Measurements from ENCODE around the gene BRCA1. TPM values are rescaled to one million over a fixed set of nuclear protein-coding genes. Genes with fewer than 3 reads are reported as not detected.
A peak's percentile ranks its signal among the peaks of the same experiment; 100 is the strongest.
"Not testable (repeated sequence)": the region's sequence is repeated elsewhere in the genome, so short reads cannot be mapped to it uniquely, and the experiment has no call there.

BRCA1 gene
- total RNA-seq, 4 donors from 2014 or later = 2.6 to 121 (median 5.8) TPM

GRCh38 chr17:43006639-43007551, 118.3 kb downstream of the BRCA1 start, which contains the start of gene IFI35:
TSS of gene IFI35 (plus strand) at chr17:43006784. CDS start at chr17:43006948, 164 bp downstream.
- intact Hi-C loops (cut with DNase I; ENCODE audit: low total_unique reads) (no loop called here), in situ Hi-C loops (cut with MboI; ENCODE audit: low pct_ligation_motif_present in 1 of 4, low pct_unique_long_range_greater_than_20kb in 1 of 4, low sequenced_read_pairs in 3 of 4) (loop anchor here in 1 of 4 donors (25.0 kb wide), 1 partner anchor 330 kb away; no protein-coding TSS in a partner anchor)
- TF ChIP-seq EP300 (IDR thresholded peaks at IDR 0.05; ENCODE audit: low read depth) = no peak
- TF ChIP-seq POLR2AphosphoS5 (IDR thresholded peaks at IDR 0.05) = peak; percentile 75 to 89 (median 88)
- peak in 3 of 5 experiments; percentile 21 to 38 (median 31) for TF ChIP-seq CTCF (IDR thresholded peaks at IDR 0.05)
- peak; percentile 84 for TF ChIP-seq POLR2A (IDR thresholded peaks at IDR 0.05)
- no peaks in the 10 kb centered on the region for H3K27me3 ChIP-seq
- peak within 1 kb of the TSS; percentile 41 to 81 (median 66) for H3K4me3 ChIP-seq
- peak; percentile 93 for DNase-seq
- H3K27ac ChIP-seq = peak within 1 kb of the TSS; percentile 90 to 97 (median 96)
- WGBS, 2 donors (ENCODE audit: low coverage in 1 of 2) = 20 to 100% methylated on average over 1 to 18 of the region's 18 CpGs
- peaks cover 6 to 49% (median 28%) of the 10 kb centered on the region in 4 donors for H3K4me1 ChIP-seq
- no peaks in the 10 kb centered on the region for H3K9me3 ChIP-seq
- H3K36me3 ChIP-seq = peaks cover 0 to 15% (median 9%) of the 10 kb centered on the region in 4 donors

GRCh38 chr17:43003542-43004172, 121.5 kb downstream of the BRCA1 start:
- DNase-seq = no peak
- no peak overlapping the region for H3K27ac ChIP-seq
- no peak overlapping the region for H3K4me3 ChIP-seq
- 85 to 86% methylated on average over 4 to 5 of the region's 5 CpGs for WGBS, 2 donors (ENCODE audit: low coverage in 1 of 2)
- intact Hi-C loops (cut with DNase I; ENCODE audit: low total_unique reads) = no loop called here
- TF ChIP-seq POLR2AphosphoS5 (IDR thresholded peaks at IDR 0.05) = no peak
- TF ChIP-seq CTCF (IDR thresholded peaks at IDR 0.05) = no peak
- no peak for TF ChIP-seq EP300 (IDR thresholded peaks at IDR 0.05; ENCODE audit: low read depth)
- TF ChIP-seq POLR2A (IDR thresholded peaks at IDR 0.05) = no peak
- H3K27me3 ChIP-seq = no peaks in the 10 kb centered on the region
- no peaks in the 10 kb centered on the region for H3K9me3 ChIP-seq
- H3K4me1 ChIP-seq = peaks cover 10 to 32% (median 24%) of the 10 kb centered on the region in 4 donors
- H3K36me3 ChIP-seq = peaks cover 0 to 31% (median 17%) of the 10 kb centered on the region in 4 donors
- in situ Hi-C loops (cut with MboI; ENCODE audit: low pct_ligation_motif_present in 1 of 4, low pct_unique_long_range_greater_than_20kb in 1 of 4, low sequenced_read_pairs in 3 of 4) = loop anchor here in 1 of 4 donors (25.0 kb wide), 1 partner anchor 334 kb away; no protein-coding TSS in a partner anchor

- DNase-seq; H3K27ac ChIP-seq; H3K9me3 ChIP-seq; H3K27me3 ChIP-seq; H3K4me3 ChIP-seq; intact Hi-C loops (cut with DNase I; ENCODE audit: low total_unique reads): not testable (repeated sequence)
- in situ Hi-C loops (cut with MboI; ENCODE audit: low pct_ligation_motif_present in 1 of 4, low pct_unique_long_range_greater_than_20kb in 1 of 4, low sequenced_read_pairs in 3 of 4) = loop anchor here in 1 of 4 donors (25.0 kb wide), 1 partner anchor 336 kb away; no protein-coding TSS in a partner anchor
- WGBS, 2 donors (ENCODE audit: low coverage in 1 of 2) = 90 to 100% methylated on average over 1 to 13 of the region's 13 CpGs
- peaks cover 0 to 31% (median 17%) of the 10 kb centered on the region in 4 donors for H3K36me3 ChIP-seq
- peaks cover 16 to 27% (median 21%) of the 10 kb centered on the region in 4 donors for H3K4me1 ChIP-seq
These were observed 124.3 kb downstream of the BRCA1 start for GRCh38 chr17:43000894-43001293.

GRCh38 chr17:42999003-42999525, 126.1 kb downstream of the BRCA1 start:
- Histone ChIP-seq H3K4me3 (peak overlapping the region; percentile 62 to 91 (median 71)), H3K36me3 (peaks cover 0 to 31% (median 17%) of the 10 kb centered on the region in 4 donors), H3K4me1 (peaks cover 16 to 27% (median 21%) of the 10 kb centered on the region in 4 donors), H3K27me3 (no peaks in the 10 kb centered on the region), H3K9me3 (no peaks in the 10 kb centered on the region), H3K27ac (peak overlapping the region; percentile 91 to 98 (median 94))
- in situ Hi-C loops (cut with MboI; ENCODE audit: low pct_ligation_motif_present in 1 of 4, low pct_unique_long_range_greater_than_20kb in 1 of 4, low sequenced_read_pairs in 3 of 4) (no loop called here), intact Hi-C loops (cut with DNase I; ENCODE audit: low total_unique reads) (no loop called here)
- DNase-seq = no peak
- 3 to 8% methylated on average over 8 to 10 of the region's 10 CpGs for WGBS, 2 donors (ENCODE audit: low coverage in 1 of 2)
- TF ChIP-seq CTCF (IDR thresholded peaks at IDR 0.05) (no peak), EP300 (IDR thresholded peaks at IDR 0.05; ENCODE audit: low read depth) (no peak), POLR2AphosphoS5 (IDR thresholded peaks at IDR 0.05) (no peak), POLR2A (IDR thresholded peaks at IDR 0.05) (no peak)

All from transverse colon (tissue), 4 donors.